GM18951 (cell line): ENCODE data around the gene CREBL2.
"Not testable (repeated sequence)": the region's sequence is repeated elsewhere in the genome, so short reads cannot be mapped to it uniquely, and the experiment has no call there.

Experiments
- POLR2A ChIP-seq: IDR thresholded peaks from 4 replicates; pipeline ENCODE4 v1.6.1; 2011; ENCODE audit warnings: mild to moderate bottlenecking; ENCODE audit not compliant: insufficient read length, insufficient read depth; ENCODE audit errors: extremely low read depth
- in situ Hi-C: fragments of 300-500 bp; cut with MboI; formaldehyde crosslinking; loops from one replicate; pipeline ENCODE4 v1.12.0; 2022; ENCODE audit warnings: low sequenced_read_pairs, mixed read lengths, inconsistent platforms; ENCODE audit not compliant: unreplicated experiment

Gene CREBL2

GRCh38 chr12:12635651-12636050 lies 24.0 kb downstream of the CREBL2 start:
- no peak for TF ChIP-seq POLR2A
- in situ Hi-C loops: no loop called here

GRCh38 chr12:12636641-12637040 lies 25.0 kb downstream of the CREBL2 start:
- TF ChIP-seq POLR2A: no peak
- in situ Hi-C loops: no loop called here

- in situ Hi-C loops: not testable (repeated sequence)
These were observed 28.3 kb downstream of the CREBL2 start for GRCh38 chr12:12639995-12640394.

DNA sequence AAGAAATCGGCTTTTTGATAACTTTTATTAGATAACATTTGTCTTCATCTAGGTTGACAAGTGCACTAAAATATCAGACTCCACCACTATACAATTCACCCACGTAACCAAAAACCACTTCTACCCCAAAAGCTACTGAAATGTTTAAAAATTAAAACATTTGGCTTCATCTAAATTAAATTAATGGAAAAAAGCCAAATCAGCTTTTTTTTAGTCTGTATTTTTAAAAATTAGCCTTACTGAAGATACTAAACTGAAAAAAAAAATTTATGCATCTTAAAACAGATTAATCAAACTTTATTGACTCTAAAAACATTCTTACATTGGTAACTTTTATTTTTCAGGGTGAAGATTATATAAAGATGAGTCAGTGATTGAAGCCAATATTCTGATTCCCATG lies 30.0 kb downstream of the CREBL2 start:
- TF ChIP-seq POLR2A: no peak
- in situ Hi-C loops: no loop called here

DNA sequence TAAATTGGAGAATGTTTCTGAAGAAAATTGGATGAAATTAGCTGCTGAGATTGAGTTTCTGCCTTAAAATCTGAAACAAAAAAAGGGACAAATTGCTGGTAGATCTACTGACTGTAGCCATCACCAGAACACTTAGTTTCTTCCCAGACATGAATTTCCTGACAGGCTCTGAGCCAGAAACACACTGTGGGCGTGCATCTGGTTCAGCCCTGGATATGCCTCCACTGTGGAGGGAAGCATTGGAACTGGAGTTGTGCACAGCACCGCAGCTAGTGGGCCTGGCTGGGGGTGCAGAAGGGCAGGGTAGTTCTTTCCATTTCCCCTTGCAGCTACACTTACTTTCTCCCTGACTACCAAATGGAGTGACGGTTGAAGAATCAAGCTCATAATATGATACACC lies 31.2 kb downstream of the CREBL2 start:
- TF ChIP-seq POLR2A: no peak
- in situ Hi-C loops: no loop called here

- no peak for TF ChIP-seq POLR2A
- in situ Hi-C loops: no loop called here
These were observed 33.8 kb downstream of the CREBL2 start for GRCh38 chr12:12645485-12645884.

DNA sequence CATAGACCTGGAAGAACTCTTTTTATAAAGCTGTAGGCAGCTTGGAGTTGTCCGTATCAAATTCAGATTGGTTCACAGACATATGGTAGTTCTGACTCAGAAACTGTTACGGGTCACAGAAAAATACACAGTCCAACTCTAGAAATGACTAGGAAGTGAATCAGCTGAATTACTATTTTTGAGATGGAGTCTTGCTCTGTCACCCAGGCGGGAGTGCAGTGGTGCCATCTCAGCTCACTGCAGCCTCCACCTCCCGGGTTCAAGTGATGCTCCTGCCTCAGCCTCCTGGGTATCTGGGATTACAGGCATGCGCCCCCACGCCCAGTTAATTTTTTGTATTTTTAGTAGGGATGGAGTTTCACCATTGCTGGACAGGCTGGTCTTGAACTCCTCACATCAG lies 34.3 kb downstream of the CREBL2 start:
- in situ Hi-C loops: not testable (repeated sequence)

GRCh38 chr12:12646483-12647072 lies 34.9 kb downstream of the CREBL2 start:
- in situ Hi-C loops: no loop called here
- TF ChIP-seq POLR2A: no peak

GRCh38 chr12:12648284-12648683 lies 36.6 kb downstream of the CREBL2 start:
- in situ Hi-C loops: no loop called here
- TF ChIP-seq POLR2A: no peak

DNA sequence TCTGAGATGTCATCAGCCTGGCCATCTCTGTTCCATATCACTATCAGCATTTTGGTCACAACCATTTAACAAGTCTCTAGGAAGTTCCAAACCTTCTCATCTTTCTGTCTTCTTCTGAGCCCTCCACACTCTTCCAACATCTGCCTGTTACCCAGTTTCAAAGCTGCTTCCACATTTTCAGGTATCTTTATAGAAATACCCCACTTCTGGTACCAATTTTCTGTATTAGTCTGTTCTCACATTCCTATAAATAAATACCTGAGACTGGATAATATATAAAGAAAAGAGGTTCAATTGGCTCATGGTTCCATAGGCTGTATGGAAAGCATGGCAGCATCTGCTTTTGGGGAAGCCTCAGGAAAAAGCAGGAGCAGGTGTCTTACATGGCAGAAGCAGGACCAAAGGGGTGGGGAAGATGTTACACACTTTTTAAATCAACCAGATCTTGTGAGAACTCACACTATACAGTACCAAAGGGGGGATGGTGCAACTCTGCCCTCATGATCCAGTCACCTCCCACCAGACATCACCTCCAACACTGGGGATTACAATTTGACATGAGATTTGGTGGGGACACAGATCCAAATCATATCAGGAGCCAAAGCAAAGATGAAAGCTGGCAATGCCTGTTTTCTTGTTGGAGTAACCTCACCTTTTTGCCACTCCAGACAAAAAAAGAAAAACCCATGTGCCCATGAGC lies 37.4 kb downstream of the CREBL2 start:
- TF ChIP-seq POLR2A: no peak
- in situ Hi-C loops: no loop called here

GRCh38 chr12:12651752-12652151 lies 40.1 kb downstream of the CREBL2 start:
- no peak for TF ChIP-seq POLR2A
- in situ Hi-C loops: no loop called here

GRCh38 chr12:12652704-12653103 lies 41.0 kb downstream of the CREBL2 start:
- in situ Hi-C loops: not testable (repeated sequence)

DNA sequence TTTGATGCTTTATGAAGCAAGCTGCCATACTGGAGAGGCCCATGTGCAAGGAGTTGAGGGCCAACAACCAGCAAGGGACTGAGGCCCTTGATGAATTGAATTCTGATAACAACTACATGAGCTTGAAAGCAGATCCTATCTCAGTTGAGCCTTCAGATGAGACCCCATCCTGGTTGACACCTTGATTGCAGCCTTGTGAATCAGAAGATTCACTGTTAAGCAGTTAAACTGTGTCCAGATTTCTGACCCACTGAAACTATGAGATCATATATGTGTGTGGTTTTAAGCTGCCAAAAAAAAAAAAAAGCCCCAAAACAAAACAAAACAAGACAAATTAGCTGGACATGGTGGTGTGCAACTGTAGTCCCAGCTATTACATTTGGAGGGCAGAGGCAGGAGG lies 42.2 kb downstream of the CREBL2 start:
- in situ Hi-C loops: no loop called here
- TF ChIP-seq POLR2A: no peak

DNA sequence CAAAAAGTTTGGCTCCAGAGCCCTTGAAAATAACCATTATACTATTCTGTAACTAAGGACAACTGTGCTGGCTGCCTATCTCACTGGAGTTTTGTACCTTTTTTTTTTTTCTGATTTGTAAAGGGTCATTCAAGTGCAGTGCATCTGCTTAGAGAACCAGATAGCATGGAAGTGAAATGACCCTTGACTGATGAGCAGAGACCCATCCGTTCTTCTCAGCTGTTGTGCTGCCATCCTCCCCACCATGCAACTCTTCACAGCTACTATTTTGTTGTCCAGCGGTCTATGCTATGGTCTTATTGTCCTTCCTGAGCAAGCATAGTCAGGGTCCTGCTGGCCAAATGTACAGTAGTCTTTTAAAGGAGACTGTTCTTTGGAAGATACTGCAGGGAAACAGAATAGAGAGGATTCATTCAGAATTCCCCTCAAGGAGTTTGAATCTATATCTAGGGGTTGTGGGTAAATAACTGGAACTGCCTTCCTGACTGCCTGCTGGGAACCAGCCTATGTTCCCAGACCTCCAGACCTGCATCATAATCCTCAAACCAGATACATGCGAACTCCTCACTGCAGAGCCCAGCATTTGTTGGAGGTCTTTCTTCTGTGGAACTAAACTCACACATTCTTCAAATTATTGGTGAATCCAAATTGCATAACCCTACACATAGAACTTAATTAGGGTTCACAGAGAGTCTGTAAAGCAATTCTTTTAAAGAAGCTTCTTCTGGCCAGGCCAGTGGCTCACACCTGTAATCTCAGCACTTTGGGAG lies 43.2 kb downstream of the CREBL2 start:
- in situ Hi-C loops: no loop called here
- TF ChIP-seq POLR2A: no peak
